HG02678 (cell line): ENCODE results near the gene DBET.
"Not testable (repeated sequence)": the region's sequence is repeated elsewhere in the genome, so short reads cannot be mapped to it uniquely, and the experiment has no call there.

Source experiments
- ATAC-seq: cut with Tn5 transposase; IDR thresholded peaks from one replicate; pipeline ENCODE4 v1.9.1; 2021; ENCODE audit warnings: mild to moderate bottlenecking, moderate library complexity; ENCODE audit not compliant: unreplicated experiment

The DBET gene

DNA sequence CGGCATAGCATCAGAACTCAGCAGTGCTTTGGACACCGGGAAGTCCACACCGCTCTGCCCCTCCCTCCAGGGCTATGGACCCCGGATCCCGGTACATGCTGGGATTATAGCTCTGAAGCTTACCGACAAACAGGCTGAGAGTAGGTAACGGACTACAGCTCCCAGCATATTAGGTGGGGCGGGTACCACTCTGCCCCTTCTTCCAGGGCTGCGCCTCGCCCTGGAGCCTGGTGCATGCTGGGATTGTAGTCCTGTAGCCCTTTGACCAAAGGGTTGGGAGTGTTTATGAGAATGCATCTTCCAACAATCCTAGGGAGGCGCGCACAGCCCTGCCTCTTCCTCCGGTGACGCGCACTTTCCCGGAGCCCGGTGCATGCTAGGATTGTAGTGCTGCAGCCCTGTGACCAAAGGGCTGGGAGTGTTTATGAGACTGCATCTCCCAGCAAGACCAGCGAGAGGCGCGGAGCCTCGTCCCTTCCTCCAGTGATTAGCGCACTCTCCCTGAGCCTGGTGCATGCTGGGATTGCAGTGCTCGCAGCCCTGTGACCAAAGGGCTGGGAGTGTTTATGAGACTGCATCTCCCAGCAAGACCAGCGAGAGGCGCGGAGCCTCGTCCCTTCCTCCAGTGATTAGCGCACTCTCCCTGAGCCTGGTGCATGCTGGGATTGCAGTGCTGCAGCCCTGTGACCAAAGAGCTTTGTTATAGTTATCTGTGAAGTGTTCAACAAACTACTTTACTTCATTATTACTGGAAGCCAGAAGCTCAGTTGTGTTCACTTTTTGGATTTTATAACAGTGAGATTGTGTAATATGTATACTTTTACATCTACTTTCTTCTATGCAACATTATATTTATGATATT, 14.7 kb upstream of the DBET start:
- not testable (repeated sequence) for ATAC-seq

DNA sequence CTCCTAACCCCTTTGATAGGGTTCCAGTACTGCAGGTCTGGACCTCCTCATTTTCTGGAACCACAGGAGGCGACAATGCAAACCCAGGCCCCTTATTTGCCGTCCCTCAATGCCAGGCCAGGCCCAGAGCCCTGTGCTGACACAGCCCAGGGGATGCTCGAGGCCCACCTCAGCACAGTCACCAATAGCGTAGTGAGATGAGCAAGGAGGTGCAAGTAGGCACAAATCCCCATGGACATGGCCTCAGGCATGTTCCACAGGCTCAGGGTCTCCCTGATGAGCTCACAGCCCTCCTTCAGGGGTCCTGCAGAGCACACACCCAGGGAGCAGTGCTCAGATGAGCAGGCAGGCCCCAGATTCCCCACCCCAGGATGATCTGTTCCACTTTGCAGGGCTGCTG, 5.3 kb upstream of the DBET start:
- ATAC-seq: not testable (repeated sequence)

DNA sequence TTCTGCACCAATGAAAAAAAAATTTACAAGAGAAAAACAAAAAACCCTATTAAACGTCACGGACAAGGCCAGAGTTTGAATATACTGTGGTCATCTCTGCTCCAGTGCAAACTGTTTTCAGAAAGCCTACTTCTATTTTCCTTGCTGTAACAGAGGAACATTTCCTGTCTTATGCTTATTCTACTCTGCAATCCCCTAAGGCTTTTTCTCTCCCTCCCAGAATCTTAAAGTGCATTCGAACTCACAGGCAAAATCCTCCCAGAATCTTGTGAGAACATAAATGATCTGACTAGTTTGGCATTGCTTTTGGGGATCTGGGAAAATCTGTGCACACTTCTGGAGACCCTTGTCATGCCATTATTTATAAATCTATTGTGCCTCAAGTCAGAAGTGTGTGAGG, 503 bp downstream of the DBET start:
- not testable (repeated sequence) for ATAC-seq

DNA sequence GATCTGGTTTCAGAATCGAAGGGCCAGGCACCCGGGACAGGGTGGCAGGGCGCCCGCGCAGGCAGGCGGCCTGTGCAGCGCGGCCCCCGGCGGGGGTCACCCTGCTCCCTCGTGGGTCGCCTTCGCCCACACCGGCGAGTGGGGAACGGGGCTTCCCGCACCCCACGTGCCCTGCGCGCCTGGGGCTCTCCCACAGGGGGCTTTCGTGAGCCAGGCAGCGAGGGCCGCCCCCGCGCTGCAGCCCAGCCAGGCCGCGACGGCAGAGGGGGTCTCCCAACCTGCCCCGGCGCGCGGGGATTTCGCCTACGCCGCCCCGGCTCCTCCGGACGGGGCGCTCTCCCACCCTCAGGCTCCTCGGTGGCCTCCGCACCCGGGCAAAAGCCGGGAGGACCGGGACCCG, 4.0 kb downstream of the DBET start:
- ATAC-seq: not testable (repeated sequence)

DNA sequence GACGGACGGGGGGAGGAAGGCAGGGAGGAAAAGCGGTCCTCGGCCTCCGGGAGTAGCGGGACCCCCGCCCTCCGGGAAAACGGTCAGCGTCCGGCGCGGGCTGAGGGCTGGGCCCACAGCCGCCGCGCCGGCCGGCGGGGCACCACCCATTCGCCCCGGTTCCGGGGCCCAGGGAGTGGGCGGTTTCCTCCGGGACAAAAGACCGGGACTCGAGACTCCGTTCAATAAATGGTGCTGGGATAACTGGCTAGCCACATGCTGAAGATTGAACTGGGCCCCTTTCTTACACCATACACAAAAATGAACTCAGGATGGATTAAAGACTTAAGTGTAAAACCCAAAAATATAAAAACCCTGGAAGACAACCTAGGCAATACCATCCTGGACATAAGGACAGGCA, 28.8 kb downstream of the DBET start:
- not testable (repeated sequence) for ATAC-seq

DNA sequence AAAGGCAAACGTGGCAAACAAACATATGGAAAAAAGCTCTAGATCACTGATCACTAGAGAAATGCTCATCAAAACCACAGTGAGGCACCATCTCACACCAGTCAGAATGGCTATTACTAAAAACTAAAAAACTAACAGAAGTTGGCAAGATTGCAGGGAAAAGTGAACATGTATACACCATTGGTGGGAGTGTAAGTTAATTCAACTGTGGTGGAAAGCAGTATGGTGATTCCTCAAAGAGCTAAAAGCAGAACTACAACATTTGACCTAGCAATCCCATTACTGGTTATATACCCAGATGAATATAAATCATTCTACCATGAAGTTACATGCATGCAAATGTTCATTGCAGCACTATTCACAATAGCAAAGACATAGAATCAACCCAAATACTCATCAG, 29.7 kb downstream of the DBET start:
- not testable (repeated sequence) for ATAC-seq

DNA sequence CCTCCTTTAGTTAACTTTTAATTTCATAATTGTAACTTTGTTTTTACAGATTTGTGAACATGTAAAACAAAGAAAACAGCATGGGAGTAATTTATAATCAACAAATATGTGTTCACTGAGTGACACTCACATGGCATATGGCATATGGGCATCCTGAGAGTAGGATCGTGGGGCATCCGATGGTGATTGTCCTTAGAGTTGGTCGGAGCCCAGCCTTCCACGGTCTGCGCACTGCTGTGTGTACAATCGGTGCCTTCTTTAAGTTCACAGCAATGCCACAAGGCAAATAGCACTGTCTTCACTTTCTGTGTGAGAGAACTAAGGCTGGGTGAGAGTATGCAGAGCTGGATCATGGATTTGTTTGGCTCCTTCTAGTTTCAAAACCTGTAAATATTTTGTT, 31.0 kb downstream of the DBET start:
- ATAC-seq: not testable (repeated sequence)

DNA sequence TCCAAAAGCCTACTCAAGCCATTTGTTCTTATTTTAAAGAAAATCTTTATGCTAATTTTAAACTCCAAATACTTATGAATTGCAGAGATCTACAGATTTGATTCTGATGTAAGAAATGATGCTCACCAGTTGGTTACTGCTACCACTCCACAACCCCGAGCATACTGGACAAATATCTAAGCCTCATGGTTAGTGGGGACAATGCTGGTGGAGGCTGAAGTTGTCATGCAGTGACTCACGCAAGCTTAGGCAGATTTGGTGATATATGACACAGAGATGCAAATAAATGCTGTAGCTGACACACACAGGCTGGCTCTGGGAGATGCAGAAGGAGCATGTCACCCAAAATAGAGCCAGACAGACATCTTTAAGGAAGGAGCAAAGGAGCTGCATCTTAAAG, 35.3 kb downstream of the DBET start:
- ATAC-seq: not testable (repeated sequence)

DNA sequence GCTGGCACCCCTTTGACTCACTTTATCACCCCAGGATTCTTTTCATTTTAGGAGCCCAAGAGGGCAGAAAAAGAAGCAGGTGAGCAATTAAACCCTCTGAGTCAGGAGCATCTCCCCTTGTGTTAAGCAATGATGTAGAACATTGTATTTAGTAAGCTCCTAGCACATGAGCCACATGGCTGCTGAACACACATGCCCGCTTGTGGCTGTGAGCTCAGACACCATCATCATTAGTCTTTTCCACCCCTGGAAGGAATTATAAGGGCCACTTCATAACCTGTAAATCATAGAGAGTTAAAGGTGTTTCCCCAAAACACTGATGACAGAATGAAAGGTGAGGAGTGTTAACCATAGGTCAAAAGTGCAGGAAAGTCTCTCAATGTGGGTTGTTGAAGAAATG, 37.2 kb downstream of the DBET start:
- ATAC-seq: not testable (repeated sequence)

DNA sequence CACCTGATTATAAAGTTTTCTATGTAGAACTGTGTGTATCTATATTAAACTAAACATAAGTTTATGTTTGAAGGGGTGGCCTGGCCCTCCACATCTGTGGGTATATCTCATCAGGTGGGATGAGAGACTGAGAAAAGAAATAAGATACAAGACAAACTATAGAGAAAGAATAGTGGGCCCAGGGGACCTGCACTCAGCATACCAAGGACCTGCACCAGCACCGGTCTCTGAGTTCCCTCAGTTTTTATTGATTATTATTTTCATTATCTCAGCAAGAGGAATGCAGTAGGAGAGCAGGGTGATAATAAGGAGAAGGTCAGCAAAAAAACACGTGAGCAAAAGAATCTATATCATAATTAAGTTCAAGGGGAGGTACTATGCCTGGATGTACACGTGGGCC, 41.9 kb downstream of the DBET start:
- not testable (repeated sequence) for ATAC-seq

DNA sequence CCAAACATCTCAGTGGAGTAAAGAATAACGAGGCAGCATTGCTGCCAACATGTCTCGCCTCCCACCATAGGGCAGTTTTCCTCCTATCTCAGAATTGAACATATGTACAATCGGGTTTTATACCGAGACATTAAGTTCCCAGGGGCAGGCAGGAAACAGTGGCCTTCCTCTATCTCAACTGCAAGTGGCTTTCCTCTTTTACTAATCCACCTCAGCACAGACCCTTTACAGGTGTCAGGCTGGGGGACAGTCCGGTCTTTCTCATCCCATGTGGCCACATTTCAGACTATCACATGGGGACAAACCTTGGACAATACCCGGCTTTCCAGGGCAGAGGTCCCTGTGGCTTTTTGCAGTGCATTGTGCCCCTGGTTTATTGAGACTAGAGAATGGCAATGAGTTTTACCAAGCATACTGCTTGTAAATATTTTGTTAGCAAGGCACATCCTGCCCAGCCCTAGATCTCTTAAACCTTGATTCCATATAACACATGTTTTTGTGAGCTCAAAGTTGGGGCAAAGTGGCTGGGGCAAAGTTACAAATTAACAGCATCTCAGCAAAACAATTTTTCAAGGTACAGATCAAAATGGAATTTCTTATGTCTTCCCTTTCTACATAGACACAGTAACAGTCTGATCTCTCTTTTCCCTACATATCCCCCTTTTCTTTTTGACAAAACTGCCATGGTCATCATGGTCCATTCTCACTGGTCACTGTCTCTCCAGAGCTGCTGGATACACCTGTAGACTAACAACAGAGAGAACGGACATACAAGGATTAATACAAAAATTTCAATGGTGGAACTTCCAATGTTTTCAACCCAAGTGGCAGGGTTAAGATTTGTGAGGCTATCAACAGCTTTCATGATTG, 42.5 kb downstream of the DBET start:
- ATAC-seq: not testable (repeated sequence)

DNA sequence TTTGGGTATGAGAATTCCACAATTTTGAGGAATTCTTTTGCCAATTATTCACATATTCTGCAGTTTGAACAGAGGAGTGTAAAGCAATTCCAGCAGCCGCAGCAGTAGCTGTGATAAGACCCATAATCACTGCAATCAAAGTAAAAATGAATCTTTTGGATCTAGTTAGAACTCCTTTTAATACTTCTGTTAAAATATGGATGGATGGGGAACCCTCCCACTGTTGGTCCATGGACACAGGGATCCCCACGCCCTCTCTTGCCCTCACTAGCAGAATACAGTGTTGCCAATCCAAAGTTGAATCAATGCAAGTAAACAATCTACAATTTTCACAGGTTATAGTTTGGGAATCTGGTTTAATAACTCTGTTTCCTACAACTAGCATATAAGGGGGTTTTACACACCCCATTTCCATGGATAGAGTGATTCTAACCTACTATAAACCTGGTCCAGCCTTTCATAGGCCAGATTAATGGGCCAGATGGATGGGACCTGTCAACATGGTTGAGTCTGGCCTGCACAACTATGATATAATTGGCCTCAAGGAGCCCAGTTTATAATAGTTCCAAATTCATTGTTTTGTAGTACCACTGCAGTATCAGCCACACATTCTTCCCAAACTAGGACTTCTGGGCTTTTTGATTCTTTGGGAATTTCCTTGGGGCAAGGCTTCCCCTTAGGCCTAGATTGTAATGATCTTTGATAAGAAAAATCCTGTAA, 43.6 kb downstream of the DBET start:
- ATAC-seq: not testable (repeated sequence)

DNA sequence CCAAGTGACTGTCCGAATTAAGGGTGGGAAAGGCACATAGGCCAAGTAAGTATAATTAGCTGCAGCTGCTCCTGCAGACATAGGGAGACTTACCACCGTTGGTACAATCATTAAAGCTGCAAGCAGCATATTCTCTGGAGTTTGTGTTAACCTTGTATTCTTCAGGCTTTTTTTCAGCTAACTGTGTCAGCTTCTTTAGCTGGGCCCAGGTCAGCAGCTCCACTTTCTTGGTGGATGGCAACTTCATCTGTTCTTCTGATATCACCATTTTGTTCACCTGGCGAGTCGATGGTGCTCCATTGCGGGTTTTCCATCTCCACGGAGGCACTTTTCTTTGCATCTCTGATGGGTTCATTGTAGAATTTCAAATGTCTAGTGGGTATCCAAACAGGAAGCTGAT, 44.5 kb downstream of the DBET start:
- not testable (repeated sequence) for ATAC-seq

DNA sequence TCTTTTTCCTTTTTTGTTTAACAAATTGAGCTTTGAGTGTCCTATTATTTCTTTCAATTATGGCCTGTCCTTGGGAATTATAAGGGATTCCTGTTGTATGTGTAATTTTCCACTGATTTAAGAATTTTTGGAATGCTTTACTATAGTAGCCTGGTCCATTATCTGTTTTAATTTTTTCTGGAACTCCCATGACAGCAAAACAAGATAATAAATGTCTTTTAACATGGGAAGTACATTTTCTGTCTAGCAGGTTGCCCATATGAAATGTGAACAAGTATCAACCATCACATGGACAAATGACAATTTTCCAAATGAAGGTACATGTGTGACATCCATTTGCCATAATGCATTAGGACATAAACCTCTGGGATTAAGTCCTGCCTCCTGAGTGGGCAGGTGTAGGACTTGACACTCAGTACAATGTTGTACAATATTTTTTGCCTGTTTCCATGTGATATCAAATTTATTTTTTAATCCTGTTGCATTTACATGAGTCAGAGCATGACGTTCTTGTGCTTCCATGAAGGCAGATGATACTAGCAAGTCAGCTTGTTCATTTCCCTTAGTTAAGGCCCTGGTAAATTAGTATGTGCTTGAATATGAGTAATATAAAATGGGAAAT, 45.2 kb downstream of the DBET start:
- ATAC-seq: not testable (repeated sequence)

DNA sequence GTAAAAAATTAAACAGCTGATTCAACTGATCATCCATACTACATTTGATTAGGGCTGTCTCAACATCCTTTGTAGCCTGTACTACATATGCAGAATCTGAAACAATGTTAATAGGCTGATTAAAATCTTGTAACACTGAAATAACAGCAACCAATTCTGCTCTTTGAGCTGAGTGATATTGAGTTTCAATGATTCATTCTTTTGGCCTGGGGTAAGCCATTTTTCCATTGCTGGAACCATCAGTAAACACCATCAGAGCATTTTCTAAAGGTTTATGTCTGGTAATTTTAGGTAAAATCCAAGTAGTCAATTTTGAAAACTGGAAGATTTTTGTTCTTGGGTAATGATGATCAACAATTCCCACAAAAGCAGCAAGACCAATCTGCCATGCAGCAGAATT, 45.7 kb downstream of the DBET start:
- not testable (repeated sequence) for ATAC-seq

DNA sequence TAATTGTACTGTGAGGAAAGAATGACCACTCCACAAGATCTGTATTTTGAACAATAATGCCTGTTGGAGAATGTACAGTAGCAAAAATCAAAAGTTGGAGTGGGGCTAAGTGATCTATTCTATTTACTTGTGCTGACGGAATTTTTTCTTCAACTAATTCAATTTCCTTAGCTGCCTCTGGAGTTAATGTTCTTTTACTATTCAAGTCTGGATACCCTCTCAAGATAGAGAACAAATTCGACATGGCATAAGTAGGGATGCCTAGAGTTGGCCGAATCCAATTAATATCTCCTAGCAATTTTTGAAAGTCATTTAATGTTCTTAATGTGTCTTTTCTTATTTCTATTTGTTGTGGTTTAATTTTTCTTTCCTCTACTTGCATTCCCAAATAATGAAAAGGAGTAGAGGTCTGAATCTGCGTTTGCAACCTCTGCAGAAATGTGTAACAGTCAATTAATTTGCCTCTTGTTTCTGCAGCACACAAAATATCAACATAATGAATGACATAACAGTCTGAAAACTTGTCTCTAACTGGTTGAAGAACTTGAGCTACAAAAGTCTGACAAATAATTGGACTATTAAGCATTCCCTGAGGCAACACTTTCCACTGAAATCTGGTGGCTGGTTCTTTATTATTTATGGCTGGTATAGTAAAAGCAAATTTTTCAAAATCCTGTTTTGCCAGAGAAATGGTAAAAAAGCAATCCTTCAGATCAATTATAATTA, 46.4 kb downstream of the DBET start:
- ATAC-seq: not testable (repeated sequence)

DNA sequence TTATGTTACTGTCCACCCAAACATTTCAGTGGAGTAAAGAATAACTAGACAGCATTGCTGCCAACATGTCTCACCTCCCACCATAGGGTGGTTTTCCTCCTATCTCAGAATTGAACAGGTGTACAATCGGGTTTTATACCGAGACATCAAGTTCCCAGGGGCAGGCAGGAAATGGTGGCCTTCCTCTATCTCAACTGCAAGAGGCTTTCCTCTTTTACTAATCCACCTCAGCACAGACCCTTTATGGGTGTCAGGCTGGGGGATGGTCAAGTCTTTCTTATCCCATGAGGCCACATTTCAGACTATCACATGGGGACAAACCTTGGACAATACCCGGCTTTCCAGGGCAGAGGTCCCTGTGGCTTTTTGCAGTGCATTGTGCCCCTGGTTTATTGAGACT, 48.6 kb downstream of the DBET start:
- ATAC-seq: not testable (repeated sequence)

DNA sequence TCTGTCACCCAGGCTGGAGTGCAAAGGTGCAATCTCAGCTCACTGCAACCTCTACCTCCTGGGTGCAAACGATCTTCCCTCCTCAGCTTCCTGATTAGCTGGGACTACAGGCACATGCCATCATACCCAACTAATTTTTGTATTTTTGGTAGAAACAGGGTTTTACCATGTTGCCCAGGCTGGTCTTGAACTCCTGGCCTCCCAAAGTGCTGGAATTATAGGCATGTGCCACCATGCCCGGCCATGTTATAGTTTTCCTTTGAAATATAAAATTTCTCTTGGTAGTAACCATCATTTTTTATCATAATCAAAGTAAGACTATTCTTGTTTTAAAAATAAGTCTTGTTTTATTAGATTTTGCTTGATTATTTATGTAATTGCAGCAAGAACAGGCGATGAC, 50.7 kb downstream of the DBET start:
- ATAC-seq: not testable (repeated sequence)
